HG03097 (cell line): ENCODE results near the gene ZNHIT2.
"Not testable (repeated sequence)": the region's sequence is repeated elsewhere in the genome, so short reads cannot be mapped to it uniquely, and the experiment has no call there.

Source experiments
- ATAC-seq: cut with Tn5 transposase; IDR thresholded peaks from one replicate; pipeline ENCODE4 v1.9.1; 2021; ENCODE audit not compliant: unreplicated experiment, low FRiP score

Gene ZNHIT2

DNA sequence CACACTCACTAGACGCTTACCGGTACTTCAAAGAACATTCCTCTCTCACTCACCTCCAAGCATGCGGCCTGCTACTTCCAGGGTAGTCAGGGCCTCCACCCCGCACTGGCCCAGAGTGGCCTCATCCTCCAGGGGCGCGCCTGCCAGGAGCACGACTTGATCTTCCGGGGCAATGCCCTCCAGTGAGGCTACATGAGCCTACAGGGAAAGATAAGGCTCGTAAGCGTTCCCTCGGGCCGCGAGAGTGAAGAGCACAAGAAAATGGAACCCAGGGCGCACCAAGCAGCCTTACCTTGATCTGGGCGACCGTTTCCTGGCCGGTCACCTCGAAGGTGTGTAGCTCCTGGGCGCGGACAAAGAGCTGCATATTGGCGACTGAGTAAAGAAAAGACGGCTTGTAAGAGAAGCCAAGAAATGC, 4.0 kb upstream of the ZNHIT2 start:
- ATAC-seq = no peak

GRCh38 chr11:65120831-65121230, 3.3 kb upstream of the ZNHIT2 start:
- no peak for ATAC-seq

DNA sequence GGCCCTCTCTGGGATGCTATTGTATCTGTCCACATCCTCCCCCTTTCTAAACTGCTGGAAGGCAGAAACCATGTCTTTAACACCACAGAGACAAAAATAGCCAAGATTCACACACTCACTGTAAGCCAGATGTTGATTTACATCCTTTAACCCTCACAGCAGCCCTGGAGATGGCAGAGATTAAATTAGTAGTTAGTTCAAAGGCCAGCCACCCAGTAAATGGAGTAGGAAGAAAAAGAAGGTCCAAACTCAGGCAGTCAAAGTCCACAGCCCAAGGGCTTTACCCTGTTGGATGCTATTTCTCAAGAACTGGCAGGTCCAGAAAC, 2.1 kb upstream of the ZNHIT2 start:
- no peak for ATAC-seq

GRCh38 chr11:65118891-65119669, 1.6 kb upstream of the ZNHIT2 start:
- ATAC-seq = not testable (repeated sequence)

DNA sequence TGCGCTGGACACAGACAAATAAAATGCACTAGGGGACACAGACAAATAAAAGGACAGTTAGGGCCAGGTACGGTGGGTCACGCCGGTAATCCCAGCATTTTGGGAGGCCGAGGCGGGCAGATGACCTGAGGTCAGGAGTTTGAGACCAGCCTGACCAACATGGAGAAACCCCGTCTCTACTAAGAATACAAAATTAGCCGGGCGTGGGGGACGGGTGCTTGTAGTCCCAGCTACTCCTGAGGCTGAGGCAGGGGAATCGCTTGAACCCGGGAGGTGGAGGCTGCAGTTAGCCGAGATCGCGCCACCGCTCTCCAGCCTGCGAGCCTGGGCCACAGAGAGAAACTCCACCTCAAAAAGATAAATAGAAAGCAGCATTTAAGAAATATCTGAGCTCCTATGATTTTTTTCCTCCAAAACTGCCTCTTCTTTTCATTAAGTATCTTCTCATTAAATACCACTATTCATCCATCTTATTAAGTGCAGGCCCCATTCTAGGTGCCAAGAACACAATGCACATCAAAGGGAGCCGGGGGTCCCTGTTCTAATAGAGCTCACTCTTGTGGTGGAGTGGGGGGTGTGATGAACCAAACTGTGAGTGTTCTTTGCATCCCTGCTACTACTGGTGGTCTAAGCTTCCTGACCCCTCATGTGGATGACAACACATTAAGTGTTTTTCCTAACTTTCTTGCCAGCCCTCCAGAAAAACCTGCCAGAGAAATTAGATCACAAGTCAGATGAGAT, 766 bp upstream of the ZNHIT2 start:
- no peak for ATAC-seq

- ATAC-seq = peak; percentile 2
Measured at GRCh38 chr11:65116370-65117205, 913 bp downstream of the ZNHIT2 start.

GRCh38 chr11:65115361-65116082, 2.0 kb downstream of the ZNHIT2 start:
- no peak for ATAC-seq

DNA sequence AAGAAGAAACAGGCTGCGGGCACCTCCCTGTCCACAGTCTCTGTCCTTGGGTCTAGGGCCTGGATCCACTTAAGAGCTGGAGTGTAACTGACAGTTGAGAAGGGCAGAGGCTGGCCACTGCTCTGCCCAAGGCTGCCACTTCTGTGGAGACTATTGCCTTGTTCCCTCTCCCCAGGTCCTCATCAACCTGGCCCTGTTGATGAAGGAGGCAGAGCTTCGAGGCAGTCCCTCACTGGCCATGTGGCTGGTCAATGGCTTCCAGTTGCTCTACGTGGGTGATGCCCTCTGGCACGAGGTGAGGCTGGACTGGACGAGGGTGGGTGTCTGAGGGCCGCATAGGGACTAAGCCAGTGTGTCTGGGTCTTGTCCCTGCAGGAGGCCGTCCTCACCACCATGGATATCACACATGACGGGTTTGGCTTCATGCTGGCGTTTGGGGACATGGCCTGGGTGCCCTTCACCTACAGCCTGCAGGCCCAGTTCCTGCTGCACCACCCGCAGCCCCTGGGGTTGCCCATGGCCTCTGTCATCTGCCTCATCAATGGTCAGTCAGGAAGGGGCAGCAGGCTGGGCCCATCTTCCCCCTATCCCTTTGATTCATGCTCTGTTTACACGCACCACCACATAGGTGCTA, 2.8 kb downstream of the ZNHIT2 start:
- no peak for ATAC-seq

GRCh38 chr11:65113839-65114238, 3.7 kb downstream of the ZNHIT2 start:
- ATAC-seq = no peak

DNA sequence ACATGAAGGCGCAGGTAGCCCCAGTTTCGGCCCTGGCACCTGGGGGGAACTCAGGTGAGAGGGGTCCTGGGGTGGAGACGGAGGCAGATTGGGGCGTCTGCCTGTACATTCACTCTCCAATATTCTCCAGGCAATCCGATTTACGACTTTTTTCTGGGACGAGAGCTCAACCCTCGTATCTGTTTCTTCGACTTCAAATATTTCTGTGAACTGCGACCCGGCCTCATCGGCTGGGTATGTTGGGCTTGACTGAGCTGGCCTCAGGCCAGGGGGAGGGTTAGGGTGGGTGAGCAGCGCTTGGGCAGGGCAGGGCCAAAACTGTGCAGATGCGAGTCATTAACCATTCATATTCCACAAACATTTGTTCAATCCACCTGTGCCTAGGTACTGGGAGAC, 4.1 kb downstream of the ZNHIT2 start:
- ATAC-seq = no peak

DNA sequence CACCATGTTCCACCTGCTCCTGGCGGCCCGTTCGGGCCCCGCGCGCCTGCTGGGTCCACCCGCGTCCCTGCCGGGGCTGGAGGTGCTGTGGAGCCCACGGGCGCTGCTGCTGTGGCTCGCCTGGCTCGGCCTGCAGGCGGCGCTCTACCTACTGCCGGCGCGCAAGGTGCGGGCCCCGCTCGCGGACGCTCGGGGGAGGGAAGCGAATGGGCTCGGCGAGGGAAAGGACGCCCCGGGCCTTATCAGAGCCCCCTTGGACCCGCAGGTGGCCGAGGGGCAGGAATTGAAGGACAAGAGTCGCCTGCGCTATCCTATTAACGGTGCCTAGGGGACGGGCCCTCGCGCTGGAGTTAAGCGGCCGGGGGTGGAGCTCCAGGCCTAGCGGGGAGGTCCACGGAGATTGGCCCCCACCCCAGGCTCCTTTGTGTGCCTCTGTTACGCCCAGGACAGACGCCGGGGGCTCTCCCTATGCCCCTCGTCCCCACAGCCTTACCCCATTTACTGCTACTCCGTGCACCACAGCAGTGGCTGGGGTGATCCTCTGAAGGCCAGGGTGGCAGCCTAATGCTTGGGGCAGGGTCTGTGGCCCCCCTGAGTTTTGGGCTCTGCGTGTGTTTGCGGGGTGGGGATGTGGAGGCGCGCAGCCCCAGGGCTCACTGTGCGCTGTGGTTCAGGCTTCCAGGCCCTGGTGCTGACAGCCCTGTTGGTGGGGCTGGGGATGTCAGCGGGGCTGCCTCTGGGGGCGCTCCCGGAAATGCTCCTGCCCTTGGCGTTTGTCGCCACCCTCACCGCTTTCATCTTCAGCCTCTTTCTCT, 4.7 kb downstream of the ZNHIT2 start:
- no peak for ATAC-seq

- ATAC-seq = peak; percentile 44
Measured at GRCh38 chr11:65111744-65112545, 5.6 kb downstream of the ZNHIT2 start, which contains the start of gene TM7SF2. Gene TM7SF2, plus strand, starts transcription at chr11:65111872. Its CDS starts 144 bp downstream, at chr11:65112016.

GRCh38 chr11:65111159-65111743, 6.2 kb downstream of the ZNHIT2 start:
- ATAC-seq = no peak

DNA sequence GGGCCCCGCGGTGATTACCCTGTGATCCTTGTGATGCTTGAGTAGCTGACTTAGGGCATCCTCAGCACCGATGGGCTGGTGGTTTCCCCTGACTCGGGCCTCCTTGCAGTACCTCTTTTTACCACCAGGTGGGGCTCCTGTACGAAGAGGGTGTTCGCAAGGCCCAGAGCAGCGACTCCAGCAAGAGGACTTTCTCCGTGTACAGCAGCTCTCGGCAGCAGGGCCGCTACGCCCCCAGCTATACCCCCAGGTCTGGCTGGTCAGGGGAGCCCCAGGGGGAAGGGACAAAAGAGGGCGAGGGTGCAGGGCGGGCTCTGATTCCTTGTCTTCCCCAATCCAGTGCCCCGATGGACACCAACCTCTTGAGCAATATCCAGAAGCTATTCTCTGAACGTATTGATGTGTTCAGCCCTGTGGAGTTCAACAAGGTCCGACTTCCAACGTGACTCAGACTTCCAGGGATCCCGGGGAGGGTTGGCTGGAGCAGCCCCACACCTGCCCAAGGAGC, 7.1 kb downstream of the ZNHIT2 start:
- ATAC-seq = no peak

DNA sequence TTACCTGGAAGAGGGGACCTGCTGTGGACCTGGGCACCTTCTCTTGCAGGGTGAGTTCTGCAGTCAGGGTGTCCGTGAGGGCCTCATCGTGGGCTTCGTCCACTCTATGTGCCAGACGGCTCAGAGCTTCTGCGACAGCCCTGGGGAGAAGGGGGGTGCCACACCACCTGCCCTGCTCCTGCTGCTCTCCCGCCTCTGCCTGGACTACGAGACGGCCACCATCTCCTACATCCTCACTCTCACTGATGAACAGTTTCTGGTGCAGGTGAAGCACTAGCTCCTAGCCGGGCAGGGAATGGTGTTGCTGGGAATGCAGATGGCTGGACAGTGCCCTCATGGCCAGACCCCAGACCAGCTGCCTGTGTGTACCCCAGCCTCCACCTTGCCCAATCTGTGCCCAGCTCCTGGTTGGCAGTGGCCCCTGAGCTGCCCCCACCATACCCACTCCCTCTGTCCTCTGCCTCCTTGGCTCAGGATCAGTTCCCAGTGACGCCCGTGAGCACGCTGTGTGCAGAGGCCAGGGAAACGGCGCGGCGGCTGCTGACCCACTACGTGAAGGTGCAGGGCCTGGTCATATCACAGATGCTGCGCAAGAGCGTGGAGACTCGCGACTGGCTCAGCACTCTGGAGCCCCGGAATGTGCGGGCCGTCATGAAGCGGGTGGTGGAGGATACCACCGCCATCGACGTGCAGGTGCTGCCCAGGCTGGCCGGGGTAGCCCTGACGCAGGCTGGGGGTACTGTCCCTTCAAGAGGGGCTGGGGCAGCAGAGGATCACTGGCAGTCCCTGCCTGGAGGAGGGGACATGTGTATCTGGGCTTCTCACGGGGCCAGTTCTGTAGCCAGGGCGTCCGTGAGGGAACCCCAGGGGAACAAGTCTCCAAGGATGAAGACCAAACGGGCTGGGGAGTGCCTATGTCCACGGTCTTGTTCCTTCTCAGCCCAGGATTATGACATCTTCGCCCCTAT, 8.0 kb downstream of the ZNHIT2 start:
- ATAC-seq = no peak

DNA sequence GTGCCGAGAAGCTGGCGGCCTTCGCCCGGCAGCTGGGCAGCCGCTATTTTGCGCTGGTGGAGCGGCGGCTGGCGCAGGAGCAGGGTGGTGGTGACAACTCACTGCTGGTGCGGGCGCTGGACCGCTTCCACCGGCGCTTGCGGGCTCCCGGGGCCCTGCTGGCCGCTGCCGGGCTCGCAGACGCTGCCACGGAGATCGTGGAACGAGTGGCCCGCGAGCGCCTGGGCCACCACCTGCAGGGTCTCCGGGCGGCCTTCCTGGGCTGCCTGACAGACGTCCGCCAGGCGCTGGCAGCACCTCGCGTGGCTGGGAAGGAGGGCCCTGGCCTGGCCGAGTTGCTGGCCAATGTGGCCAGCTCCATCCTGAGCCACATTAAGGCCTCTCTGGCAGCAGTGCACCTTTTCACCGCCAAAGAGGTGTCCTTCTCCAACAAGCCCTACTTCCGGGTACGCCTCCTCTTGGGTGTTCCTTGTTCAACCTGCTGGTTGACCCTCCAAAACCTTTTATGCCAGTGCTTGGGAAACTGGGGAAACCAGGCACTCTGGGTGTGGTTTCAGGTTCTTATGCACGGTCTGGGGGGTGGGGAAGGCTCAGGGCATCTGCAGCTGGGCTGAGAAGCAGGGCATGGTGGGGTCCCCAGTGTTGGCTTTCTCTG, 8.9 kb downstream of the ZNHIT2 start:
- ATAC-seq = no peak
